ENCODE measurements around the gene TBL1Y.
"Not testable (repeated sequence)": the region's sequence is repeated elsewhere in the genome, so short reads cannot be mapped to it uniquely, and the experiment has no call there.

The TBL1Y gene

GRCh38 chrY:6910372-6911252 lies at the start of gene TBL1Y:
Gene TBL1Y, plus strand, starts transcription at chrY:6910697. Its CDS starts 114,388 bp downstream, at chrY:7025085.
- Mint-ChIP-seq H3K4me3 (peak within 1 kb of the TSS; percentile 4), H3K4me1 (peaks cover 6% of the 10 kb centered on the region), H3K9me3 (no peaks in the 10 kb centered on the region), H3K36me3 (no peaks in the 10 kb centered on the region), H3K27me3 (peaks cover 18% of the 10 kb centered on the region), H3K27ac (no peak within 1 kb of the TSS)

- H3K27me3 Mint-ChIP-seq = peaks cover 2% of the 10 kb centered on the region
- no peak overlapping the region for H3K27ac Mint-ChIP-seq
- H3K9me3 Mint-ChIP-seq = no peaks in the 10 kb centered on the region
- H3K4me3 Mint-ChIP-seq = no peak overlapping the region
- H3K36me3 Mint-ChIP-seq = no peaks in the 10 kb centered on the region
- H3K4me1 Mint-ChIP-seq = no peaks in the 10 kb centered on the region
These were observed 16.0 kb upstream of the TBL1Y start for GRCh38 chrY:6894496-6894895.

- Mint-ChIP-seq H3K36me3 (no peaks in the 10 kb centered on the region), H3K9me3 (no peaks in the 10 kb centered on the region), H3K27me3 (peaks cover 2% of the 10 kb centered on the region), H3K4me1 (no peaks in the 10 kb centered on the region), H3K4me3 (no peak overlapping the region), H3K27ac (no peak overlapping the region)
These were observed 15.3 kb upstream of the TBL1Y start for GRCh38 chrY:6895236-6895635.

- not testable (repeated sequence) for H3K27ac Mint-ChIP-seq, H3K4me1 Mint-ChIP-seq
These were observed 8.4 kb upstream of the TBL1Y start for GRCh38 chrY:6902116-6902515.

GRCh38 chrY:6907591-6907990 lies 2.9 kb upstream of the TBL1Y start:
- Mint-ChIP-seq H3K4me1 (peaks cover 6% of the 10 kb centered on the region), H3K27me3 (peaks cover 11% of the 10 kb centered on the region), H3K36me3 (no peaks in the 10 kb centered on the region), H3K27ac (no peak overlapping the region), H3K9me3 (no peaks in the 10 kb centered on the region), H3K4me3 (no peak overlapping the region)

More at GRCh38 chrY:6902116-6902515, 8.4 kb upstream of the TBL1Y start:
- not testable (repeated sequence) for H3K4me3 Mint-ChIP-seq, H3K9me3 Mint-ChIP-seq, H3K36me3 Mint-ChIP-seq, H3K27me3 Mint-ChIP-seq

GRCh38 chrY:6908021-6908420 lies 2.5 kb upstream of the TBL1Y start:
- not testable (repeated sequence) for H3K9me3 Mint-ChIP-seq, H3K4me1 Mint-ChIP-seq, H3K27ac Mint-ChIP-seq, H3K4me3 Mint-ChIP-seq, H3K36me3 Mint-ChIP-seq
- peaks cover 13% of the 10 kb centered on the region for H3K27me3 Mint-ChIP-seq

- Mint-ChIP-seq H3K4me1 (peaks cover 6% of the 10 kb centered on the region), H3K4me3 (no peak overlapping the region), H3K27me3 (peaks cover 18% of the 10 kb centered on the region), H3K27ac (no peak overlapping the region), H3K9me3 (no peaks in the 10 kb centered on the region), H3K36me3 (no peaks in the 10 kb centered on the region)
These were observed 1.4 kb upstream of the TBL1Y start for GRCh38 chrY:6909118-6909521.

GRCh38 chrY:6909856-6910255 lies 641 bp upstream of the TBL1Y start:
- peaks cover 18% of the 10 kb centered on the region for H3K27me3 Mint-ChIP-seq
- H3K9me3 Mint-ChIP-seq = no peaks in the 10 kb centered on the region
- no peak overlapping the region for H3K27ac Mint-ChIP-seq
- H3K4me3 Mint-ChIP-seq = no peak overlapping the region
- peaks cover 6% of the 10 kb centered on the region for H3K4me1 Mint-ChIP-seq
- H3K36me3 Mint-ChIP-seq = no peaks in the 10 kb centered on the region

GRCh38 chrY:6911253-6911881 lies 870 bp downstream of the TBL1Y start, which contains the start of gene AMELY:
Gene AMELY, minus strand, starts transcription at chrY:6911752. Its CDS starts 39,144 bp downstream, at chrY:6872608.
- Mint-ChIP-seq H3K4me1 (peaks cover 6% of the 10 kb centered on the region), H3K27ac (no peak within 1 kb of the TSS), H3K36me3 (no peaks in the 10 kb centered on the region), H3K4me3 (no peak within 1 kb of the TSS), H3K27me3 (peaks cover 18% of the 10 kb centered on the region), H3K9me3 (no peaks in the 10 kb centered on the region)

GRCh38 chrY:6913362-6913761 lies 2.9 kb downstream of the TBL1Y start:
- H3K27ac Mint-ChIP-seq = no peak overlapping the region
- H3K27me3 Mint-ChIP-seq = peaks cover 16% of the 10 kb centered on the region
- H3K4me3 Mint-ChIP-seq = no peak overlapping the region
- no peaks in the 10 kb centered on the region for H3K9me3 Mint-ChIP-seq
- H3K36me3 Mint-ChIP-seq = no peaks in the 10 kb centered on the region
- peaks cover 6% of the 10 kb centered on the region for H3K4me1 Mint-ChIP-seq

- Mint-ChIP-seq H3K27me3 (no peaks in the 10 kb centered on the region), H3K36me3 (no peaks in the 10 kb centered on the region), H3K4me1 (no peaks in the 10 kb centered on the region), H3K27ac (no peak overlapping the region), H3K4me3 (no peak overlapping the region), H3K9me3 (no peaks in the 10 kb centered on the region)
These were observed 10.6 kb downstream of the TBL1Y start for GRCh38 chrY:6921061-6921460.

GRCh38 chrY:6928265-6928664 lies 17.8 kb downstream of the TBL1Y start:
- Mint-ChIP-seq H3K27ac (no peak overlapping the region), H3K4me1 (no peaks in the 10 kb centered on the region), H3K4me3 (no peak overlapping the region), H3K36me3 (no peaks in the 10 kb centered on the region), H3K27me3 (no peaks in the 10 kb centered on the region), H3K9me3 (no peaks in the 10 kb centered on the region)

GRCh38 chrY:6929237-6929636 lies 18.7 kb downstream of the TBL1Y start:
- H3K4me1 Mint-ChIP-seq = no peaks in the 10 kb centered on the region
- no peak overlapping the region for H3K27ac Mint-ChIP-seq
- H3K4me3 Mint-ChIP-seq = no peak overlapping the region
- H3K27me3 Mint-ChIP-seq = no peaks in the 10 kb centered on the region
- H3K9me3 Mint-ChIP-seq = no peaks in the 10 kb centered on the region
- no peaks in the 10 kb centered on the region for H3K36me3 Mint-ChIP-seq

GRCh38 chrY:6931779-6932396 lies 21.4 kb downstream of the TBL1Y start:
- Mint-ChIP-seq H3K4me1 (no peaks in the 10 kb centered on the region), H3K27ac (no peak overlapping the region), H3K36me3 (no peaks in the 10 kb centered on the region), H3K27me3 (no peaks in the 10 kb centered on the region), H3K9me3 (no peaks in the 10 kb centered on the region), H3K4me3 (no peak overlapping the region)

GRCh38 chrY:6935497-6935896 lies 25.0 kb downstream of the TBL1Y start:
- Mint-ChIP-seq H3K9me3 (no peaks in the 10 kb centered on the region), H3K4me1 (no peaks in the 10 kb centered on the region), H3K4me3 (no peak overlapping the region), H3K27ac (no peak overlapping the region), H3K27me3 (no peaks in the 10 kb centered on the region), H3K36me3 (no peaks in the 10 kb centered on the region)

- Mint-ChIP-seq H3K27me3 (peaks cover 6% of the 10 kb centered on the region), H3K27ac (no peak overlapping the region), H3K9me3 (no peaks in the 10 kb centered on the region), H3K4me1 (no peaks in the 10 kb centered on the region), H3K36me3 (no peaks in the 10 kb centered on the region), H3K4me3 (no peak overlapping the region)
These were observed 37.2 kb downstream of the TBL1Y start for GRCh38 chrY:6947695-6948094.

Measured in activated naive CD4-positive, alpha-beta T cell treated with anti-CD3 and anti-CD28 coated beads, Interleukin-2, amount 50 U/mL, for 24 hours (primary cell).